ENCODE measurements around the gene TMEM108. TPM values are rescaled to one million over a fixed set of nuclear protein-coding genes. Genes with fewer than 3 reads are reported as not detected.

Gene TMEM108
- total RNA-seq, 1 experiment from 2014 or later = not detected

DNA sequence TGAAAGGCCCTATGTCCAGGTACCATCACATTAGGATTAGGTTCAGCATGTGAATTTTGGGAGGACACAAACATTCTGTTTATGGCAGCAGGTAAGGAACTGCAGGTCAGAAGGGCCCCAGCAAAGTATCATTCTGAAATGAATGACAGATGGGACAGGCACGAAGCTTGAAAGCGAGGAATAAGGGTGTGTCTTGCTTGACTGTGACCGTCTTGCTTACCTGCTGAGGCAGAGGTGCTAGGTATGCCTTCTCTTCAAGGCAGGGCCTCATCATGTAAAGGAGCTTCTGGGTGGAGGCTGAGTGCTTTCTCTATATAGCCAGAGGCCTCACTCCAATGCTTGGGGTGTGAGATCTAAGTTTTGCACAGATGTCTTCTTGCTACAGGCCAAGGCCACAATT, 41.4 kb downstream of the TMEM108 start:
- no peak for ATAC-seq
- no peaks in the 10 kb centered on the region for H3K9me3 ChIP-seq (ENCODE audit: control insufficient read depth in 1 of 2, insufficient read depth in 1 of 2, low read depth in 1 of 2, low read length in 2 of 2)
- no peak overlapping the region for H3K9ac ChIP-seq (ENCODE audit: low read length)
- H3K27ac ChIP-seq (ENCODE audit: low read depth, low read length) = no peak overlapping the region
- no peaks in the 10 kb centered on the region for H3K4me1 ChIP-seq (ENCODE audit: control insufficient read depth in 1 of 2, insufficient read depth in 2 of 2, low read length in 2 of 2)
- POLR2A ChIA-PET = no interaction called here
- no peak overlapping the region for H3K4me3 ChIP-seq (replicated peaks in 1 of 2; ENCODE audit: low read depth in 1 of 2, low read length in 2 of 2)
- H3K4me2 ChIP-seq (ENCODE audit: low read length) = no peak overlapping the region
- BruUV-seq (replicated peaks) = no TSS peak
- H4K20me1 ChIP-seq (ENCODE audit: insufficient read depth) = no peaks in the 10 kb centered on the region
- peaks cover 20% of the 10 kb centered on the region for H3K27me3 ChIP-seq (ENCODE audit: insufficient read depth, low read length)
- CTCF ChIA-PET = no interaction called here
- no peak overlapping the region for H2AFZ ChIP-seq (ENCODE audit: low read depth, low read length, poor library complexity, severe bottlenecking)
- H3K9me2 ChIP-seq (ENCODE audit: insufficient read depth) = no peaks in the 10 kb centered on the region
- DNase-seq (ENCODE audit: low read depth, low spot score) = no peak
- RAD21 ChIA-PET (ENCODE audit: low non-redundant PET in 1 of 2, low total read pairs in 2 of 2, uncharacterized antibody in 2 of 2, unreplicated experiment in 2 of 2) = no interaction called here
- no peaks in the 10 kb centered on the region for H3K79me2 ChIP-seq (ENCODE audit: insufficient read depth, low read length)
- TF ChIP-seq CEBPB (IDR thresholded peaks at IDR 0.05; ENCODE audit: low read depth) = no peak
- no peak for TF ChIP-seq FOSL1 (IDR thresholded peaks at IDR 0.05; ENCODE audit: low read depth)
- TF ChIP-seq SRF (IDR thresholded peaks at IDR 0.05; ENCODE audit: low read depth) = no peak
- no peak for TF ChIP-seq EZH2 (IDR thresholded peaks at IDR 0.05)
- TF ChIP-seq POLR2A (IDR thresholded peaks at IDR 0.05; ENCODE audit: borderline replicate concordance, extremely low read depth, insufficient read depth, insufficient read length) = no peak
- TF ChIP-seq, protein P1, sequence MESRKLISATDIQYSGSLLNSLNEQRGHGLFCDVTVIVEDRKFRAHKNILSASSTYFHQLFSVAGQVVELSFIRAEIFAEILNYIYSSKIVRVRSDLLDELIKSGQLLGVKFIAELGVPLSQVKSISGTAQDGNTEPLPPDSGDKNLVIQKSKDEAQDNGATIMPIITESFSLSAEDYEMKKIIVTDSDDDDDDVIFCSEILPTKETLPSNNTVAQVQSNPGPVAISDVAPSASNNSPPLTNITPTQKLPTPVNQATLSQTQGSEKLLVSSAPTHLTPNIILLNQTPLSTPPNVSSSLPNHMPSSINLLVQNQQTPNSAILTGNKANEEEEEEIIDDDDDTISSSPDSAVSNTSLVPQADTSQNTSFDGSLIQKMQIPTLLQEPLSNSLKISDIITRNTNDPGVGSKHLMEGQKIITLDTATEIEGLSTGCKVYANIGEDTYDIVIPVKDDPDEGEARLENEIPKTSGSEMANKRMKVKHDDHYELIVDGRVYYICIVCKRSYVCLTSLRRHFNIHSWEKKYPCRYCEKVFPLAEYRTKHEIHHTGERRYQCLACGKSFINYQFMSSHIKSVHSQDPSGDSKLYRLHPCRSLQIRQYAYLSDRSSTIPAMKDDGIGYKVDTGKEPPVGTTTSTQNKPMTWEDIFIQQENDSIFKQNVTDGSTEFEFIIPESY (IDR thresholded peaks at IDR 0.05; ENCODE audit: extremely low read depth, insufficient replicate concordance, low read length) = no peak
- TF ChIP-seq ZFX (IDR thresholded peaks at IDR 0.05) = no peak
- no peak for TF ChIP-seq ZNF274 (IDR thresholded peaks at IDR 0.05; ENCODE audit: low read depth, low read length)
- no peak for TF ChIP-seq EZH2phosphoT487 (IDR thresholded peaks at IDR 0.05; ENCODE audit: borderline replicate concordance)
- TF ChIP-seq EGR1 (IDR thresholded peaks at IDR 0.05; ENCODE audit: low read depth) = no peak
- no peak for TF ChIP-seq TCF7L2 (IDR thresholded peaks at IDR 0.05; ENCODE audit: borderline replicate concordance, extremely low read depth, insufficient read depth, insufficient read length)
- TF ChIP-seq, protein P2, sequence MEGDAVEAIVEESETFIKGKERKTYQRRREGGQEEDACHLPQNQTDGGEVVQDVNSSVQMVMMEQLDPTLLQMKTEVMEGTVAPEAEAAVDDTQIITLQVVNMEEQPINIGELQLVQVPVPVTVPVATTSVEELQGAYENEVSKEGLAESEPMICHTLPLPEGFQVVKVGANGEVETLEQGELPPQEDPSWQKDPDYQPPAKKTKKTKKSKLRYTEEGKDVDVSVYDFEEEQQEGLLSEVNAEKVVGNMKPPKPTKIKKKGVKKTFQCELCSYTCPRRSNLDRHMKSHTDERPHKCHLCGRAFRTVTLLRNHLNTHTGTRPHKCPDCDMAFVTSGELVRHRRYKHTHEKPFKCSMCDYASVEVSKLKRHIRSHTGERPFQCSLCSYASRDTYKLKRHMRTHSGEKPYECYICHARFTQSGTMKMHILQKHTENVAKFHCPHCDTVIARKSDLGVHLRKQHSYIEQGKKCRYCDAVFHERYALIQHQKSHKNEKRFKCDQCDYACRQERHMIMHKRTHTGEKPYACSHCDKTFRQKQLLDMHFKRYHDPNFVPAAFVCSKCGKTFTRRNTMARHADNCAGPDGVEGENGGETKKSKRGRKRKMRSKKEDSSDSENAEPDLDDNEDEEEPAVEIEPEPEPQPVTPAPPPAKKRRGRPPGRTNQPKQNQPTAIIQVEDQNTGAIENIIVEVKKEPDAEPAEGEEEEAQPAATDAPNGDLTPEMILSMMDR (IDR thresholded peaks at IDR 0.05 in 2 of 3, conservative IDR thresholded peaks at IDR 0.05 in 1 of 3; ENCODE audit: borderline replicate concordance in 1 of 3, insufficient read depth in 1 of 3, low read depth in 2 of 3, low read length in 2 of 3) = no peak
- no peaks in the 10 kb centered on the region for H3K36me3 ChIP-seq (ENCODE audit: control insufficient read depth in 1 of 2, insufficient read depth in 2 of 2, low read length in 2 of 2)
- intact Hi-C loops (cut with micrococcal nuclease) = no loop called here
